GM21515 (cell line): ENCODE results near the gene MLLT6.
A peak's percentile ranks its signal among the peaks of the same experiment; 100 is the strongest.
"Not testable (repeated sequence)": the region's sequence is repeated elsewhere in the genome, so short reads cannot be mapped to it uniquely, and the experiment has no call there.

Source experiments
- ATAC-seq: cut with Tn5 transposase; IDR thresholded peaks from one replicate; pipeline ENCODE4 v1.9.1; 2021; ENCODE audit not compliant: unreplicated experiment

MLLT6 gene

GRCh38 chr17:38725066-38725465, 20.0 kb downstream of the MLLT6 start:
- no peak for ATAC-seq

DNA sequence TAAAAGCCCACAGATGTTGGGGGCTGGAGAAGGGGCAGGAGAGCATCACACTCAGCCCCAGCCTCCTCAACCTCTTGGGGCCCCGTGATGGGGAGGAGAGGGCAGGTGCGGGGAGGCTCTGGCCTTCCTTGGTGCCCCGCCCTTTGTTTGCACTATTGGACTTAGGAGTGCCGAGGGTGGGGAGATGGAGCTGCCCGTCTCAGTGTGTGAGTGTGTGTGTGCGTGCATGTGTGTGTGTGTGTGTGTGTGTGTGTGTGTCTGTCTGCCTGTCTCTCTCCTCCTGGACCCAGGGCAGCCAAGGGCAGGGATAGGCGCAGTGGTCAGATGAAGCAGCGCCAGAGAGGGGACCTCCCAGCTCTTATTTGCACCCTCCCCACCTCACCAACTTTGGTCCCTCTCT, 21.1 kb downstream of the MLLT6 start:
- ATAC-seq, result not testable (repeated sequence)

DNA sequence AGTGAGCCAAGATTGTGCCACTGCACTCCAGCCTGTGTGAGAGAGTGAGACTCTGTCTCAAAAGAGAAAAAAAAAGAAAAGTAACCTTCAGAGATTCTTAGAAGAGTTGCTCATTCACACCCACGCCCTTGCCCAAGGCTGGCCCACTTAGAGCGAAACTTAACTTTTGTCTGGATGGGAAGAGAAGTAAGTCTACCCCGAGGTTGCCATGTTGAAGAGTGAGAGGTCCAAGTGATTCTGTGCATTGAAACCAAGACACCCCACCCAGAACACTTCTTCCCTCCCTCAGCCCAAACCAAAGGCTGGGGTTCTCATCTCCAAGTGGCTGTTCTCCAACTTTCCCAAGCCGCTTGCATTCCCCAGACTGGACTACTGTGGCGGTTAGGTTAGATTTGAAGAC, 22.7 kb downstream of the MLLT6 start:
- ATAC-seq, result no peak

DNA sequence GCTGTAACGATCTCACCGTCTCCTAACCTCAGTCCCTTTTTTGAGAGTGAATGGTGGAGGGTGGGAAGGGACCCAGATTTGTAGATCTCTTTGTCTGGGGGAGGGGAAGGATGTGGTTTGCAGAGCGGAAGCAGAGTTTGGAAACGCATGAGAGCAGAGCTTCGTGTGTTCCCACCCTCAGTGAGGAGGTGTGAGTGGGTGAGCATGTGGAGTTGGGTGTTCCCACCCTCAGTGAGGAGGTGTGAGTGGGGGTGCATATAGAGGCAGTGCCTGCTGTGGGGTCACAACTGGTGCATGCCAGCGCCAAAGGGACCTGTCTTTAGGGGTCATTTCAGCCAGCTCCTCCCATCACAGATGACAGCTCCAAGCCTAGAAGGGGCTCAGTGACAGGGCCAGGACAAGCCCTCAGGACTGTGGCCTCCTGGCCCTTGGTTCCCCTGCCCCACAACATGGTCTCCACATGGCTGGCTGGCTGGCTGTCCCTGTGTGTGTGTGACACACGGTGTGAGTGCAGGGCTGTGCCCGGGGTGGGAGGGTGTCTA, 23.3 kb downstream of the MLLT6 start:
- no peak for ATAC-seq

GRCh38 chr17:38729368-38729885, 24.4 kb downstream of the MLLT6 start:
- no peak for ATAC-seq

- peak; percentile 69 for ATAC-seq
Measured at GRCh38 chr17:38729886-38730525, 24.9 kb downstream of the MLLT6 start, which contains the start of gene CISD3. Gene CISD3, plus strand, starts transcription at chr17:38730341. Its CDS starts 18 bp downstream, at chr17:38730359.

DNA sequence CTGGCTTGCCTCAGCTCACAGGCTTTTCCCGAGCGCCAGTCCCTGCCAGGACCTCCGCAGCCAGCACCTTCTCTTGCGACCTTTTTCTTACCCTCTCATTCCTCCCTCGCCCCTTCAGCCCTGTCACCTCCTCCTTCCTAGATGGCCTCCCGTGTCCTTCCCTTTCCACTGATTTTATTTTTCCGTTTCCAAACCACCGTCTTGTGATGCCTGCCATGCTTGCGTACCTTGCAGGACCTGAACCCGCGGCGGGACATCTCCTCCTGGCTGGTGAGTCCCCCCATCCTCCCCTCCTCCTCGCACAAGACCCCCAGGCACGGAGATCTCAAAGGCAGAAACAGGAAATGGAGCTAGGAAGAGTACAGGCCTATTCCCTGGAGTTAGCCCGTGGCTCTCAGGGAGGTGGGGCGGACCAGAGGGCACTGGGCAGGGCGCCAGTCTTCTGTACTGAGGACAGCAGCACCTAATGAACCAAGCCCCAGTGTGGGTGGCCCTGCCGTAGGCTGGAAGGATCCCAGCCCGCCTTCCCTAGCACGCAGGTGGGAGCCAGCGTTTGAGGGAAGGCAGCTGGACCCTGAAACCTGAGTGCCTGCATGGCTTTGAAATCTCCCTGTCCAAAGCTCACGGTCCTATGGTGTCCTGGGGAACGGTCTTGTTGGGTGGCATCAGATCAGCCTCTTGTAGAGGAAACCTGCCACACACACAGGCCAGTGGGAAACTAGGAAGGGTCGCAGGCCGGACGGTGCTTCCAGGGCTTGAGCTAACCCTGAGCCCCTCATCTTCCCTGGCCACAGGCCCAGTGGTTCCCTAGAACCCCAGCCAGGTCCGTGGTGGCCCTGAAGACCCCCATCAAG, 25.7 kb downstream of the MLLT6 start:
- no peak for ATAC-seq

DNA sequence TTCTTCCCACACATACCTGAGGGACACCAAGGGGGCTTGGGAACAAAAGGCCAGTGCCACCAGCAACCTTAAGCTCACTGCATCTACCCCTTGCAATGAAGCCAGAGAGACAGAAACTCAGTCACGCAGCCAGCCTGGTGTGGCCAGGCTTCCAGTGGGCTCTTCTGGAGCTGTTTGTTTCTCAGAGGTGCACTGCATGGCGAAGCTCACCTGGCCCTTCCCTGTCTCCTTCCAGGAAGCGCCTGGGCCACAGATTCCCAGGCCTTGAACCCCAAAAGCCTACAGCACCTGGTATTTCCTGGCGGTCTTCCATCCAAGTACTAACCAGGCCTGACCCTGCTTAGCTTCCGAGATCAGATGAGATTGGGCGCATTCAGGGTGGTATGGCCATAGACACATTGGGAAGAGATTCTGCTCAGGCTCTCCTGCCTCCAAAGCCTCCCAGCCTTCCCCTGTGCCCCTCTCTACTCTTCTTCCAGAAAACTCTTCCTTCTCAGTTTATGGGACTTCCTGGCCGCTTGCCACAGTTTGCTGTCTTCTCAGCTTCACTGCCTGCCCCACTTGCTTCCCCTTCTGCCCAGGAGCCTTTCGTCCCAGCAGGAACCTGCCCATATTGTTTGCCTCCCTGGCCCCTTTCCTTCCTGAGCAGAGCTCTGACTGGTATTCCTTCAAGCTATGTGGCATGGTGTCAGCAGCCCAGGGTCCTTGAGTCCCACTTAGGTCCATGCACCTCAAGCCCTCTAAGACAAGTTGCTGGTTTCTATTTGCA, 26.6 kb downstream of the MLLT6 start:
- no peak for ATAC-seq

- ATAC-seq, result no peak
Measured at GRCh38 chr17:38732376-38733281, 27.6 kb downstream of the MLLT6 start.

DNA sequence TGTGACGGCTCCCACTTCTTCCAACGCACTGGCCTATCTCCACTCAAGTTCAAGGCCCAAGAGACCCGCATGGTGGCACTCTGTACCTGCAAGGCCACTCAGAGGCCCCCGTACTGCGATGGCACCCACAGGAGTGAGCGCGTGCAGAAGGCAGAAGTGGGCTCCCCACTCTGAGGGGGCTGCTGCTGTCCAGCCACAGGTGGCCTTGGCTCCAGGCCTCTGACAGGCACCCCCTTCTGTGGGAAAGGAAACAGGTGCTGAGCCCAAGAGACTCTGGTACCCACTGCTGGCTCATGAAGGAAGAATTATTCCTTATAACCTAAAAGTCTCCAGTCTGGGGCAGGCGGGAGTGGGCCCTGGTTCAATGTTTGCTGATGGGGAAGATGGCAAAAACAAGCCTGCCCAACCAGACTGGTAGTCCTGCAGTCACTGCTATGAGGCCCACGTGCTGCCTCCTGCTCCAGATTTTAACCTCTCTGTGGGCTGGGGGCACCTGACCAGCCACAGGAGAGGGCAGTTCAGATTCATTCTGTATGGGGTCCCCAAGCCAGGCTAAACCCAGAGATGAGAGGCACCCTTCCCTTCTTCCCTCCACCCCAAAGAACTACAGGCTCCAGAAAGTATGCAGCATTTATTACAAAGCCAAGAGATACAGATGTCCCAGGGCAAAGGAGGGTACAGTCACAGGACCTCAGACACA, 28.4 kb downstream of the MLLT6 start:
- no peak for ATAC-seq

- no peak for ATAC-seq
Measured at GRCh38 chr17:38733982-38734973, 29.2 kb downstream of the MLLT6 start.

GRCh38 chr17:38735161-38735997, 30.3 kb downstream of the MLLT6 start:
- ATAC-seq, result no peak

GRCh38 chr17:38738007-38738662, 33.1 kb downstream of the MLLT6 start:
- no peak for ATAC-seq

DNA sequence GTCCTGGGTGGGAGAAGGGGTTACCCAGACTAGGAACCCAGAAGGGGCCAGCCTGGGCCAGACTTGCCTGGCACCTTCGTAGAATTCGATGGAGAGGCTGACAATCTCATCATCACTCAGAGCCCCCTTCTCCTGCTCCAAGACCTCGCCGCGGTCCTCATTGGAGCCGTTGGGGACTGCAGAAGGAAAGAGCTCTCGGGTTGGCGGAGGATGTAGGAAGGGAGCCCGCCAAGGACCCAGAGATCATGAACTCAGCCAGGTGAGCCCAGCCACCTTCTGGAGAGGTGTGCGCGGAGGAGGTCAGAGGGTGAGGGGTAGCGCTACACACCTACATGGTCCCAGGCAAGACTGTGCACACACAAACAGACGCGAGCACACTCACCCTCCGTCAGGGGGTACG, 33.6 kb downstream of the MLLT6 start:
- ATAC-seq, result no peak

- no peak for ATAC-seq
Measured at GRCh38 chr17:38739305-38739704, 34.2 kb downstream of the MLLT6 start.

DNA sequence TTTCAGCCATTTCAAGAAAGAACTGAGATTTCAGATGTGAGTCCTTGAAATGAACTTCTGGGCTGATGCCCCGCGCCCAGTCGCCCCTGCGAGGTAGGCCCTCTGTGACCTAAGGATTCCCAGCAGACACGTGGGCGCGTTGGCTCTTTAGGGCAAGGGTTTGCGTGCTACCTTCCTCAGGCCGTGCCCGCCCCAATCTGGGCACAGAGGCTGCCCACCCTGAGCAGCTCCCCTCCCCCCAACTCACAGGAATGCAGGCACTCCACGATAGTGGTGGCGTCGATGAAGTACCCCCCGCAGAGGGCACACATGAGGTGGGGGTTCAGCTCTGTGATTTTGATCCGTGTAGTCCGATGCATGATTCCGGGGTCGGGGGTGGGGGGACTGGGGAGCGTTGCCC, 35.0 kb downstream of the MLLT6 start:
- no peak for ATAC-seq

GRCh38 chr17:38740806-38741205, 35.7 kb downstream of the MLLT6 start:
- no peak for ATAC-seq
